Caco-2 (cell line): Measurements from ENCODE around the gene RACGAP1. TPM values are rescaled to one million over a fixed set of nuclear protein-coding genes. Genes with fewer than 3 reads are reported as not detected.
A peak's percentile ranks its signal among the peaks of the same experiment; 100 is the strongest.

Experiments
- BruUV-seq: library from RNA; stranded (reverse); fragments of 400-500 nt; replicated peaks from 2 replicates; lab custom pipeline; 2021; lab: Mats Ljungman, UMichigan
- CTCF ChIA-PET: fragments of 300-600 bp; sonication (Branson Sonifier 250); formaldehyde crosslinking; loops from one replicate; lab custom pipeline; 2022; ENCODE audit warnings: antibody characterized with exemption; lab: Charles Lee
- POLR2A ChIA-PET: fragments of 300-600 bp; sonication (Branson Sonifier 250); formaldehyde crosslinking; loops from one replicate; lab custom pipeline; 2022; ENCODE audit warnings: antibody characterized with exemption; lab: Charles Lee
- DNase-seq, 2 experiments: peaks; one replicate each; pipeline versions ENCODE4 v3.0.0 to v3.0.0-alpha.2; 2020 to 2022
- H3K27me3 ChIP-seq: replicated peaks from 2 replicates; pipeline ENCODE4 v1.6.0; 2011; ENCODE audit warnings: low read length; ENCODE audit not compliant: control insufficient read depth, insufficient read depth
- H3K36me3 ChIP-seq: 2 replicates; pipeline ENCODE4 v1.5.1; 2011; ENCODE audit warnings: low read length; ENCODE audit not compliant: control insufficient read depth, insufficient read depth
- H3K4me1 ChIP-seq: fragments of 250-450 bp; sonication (Bioruptor Pico); 2 replicates; pipeline ENCODE4 v1.5.1; 2020; ENCODE audit warnings: mild to moderate bottlenecking
- H3K4me3 ChIP-seq: 2 replicates; pipeline ENCODE4 v1.5.1; 2011; ENCODE audit warnings: low read depth, mild to moderate bottlenecking, control low read depth, low read length
- H3K9me3 ChIP-seq: fragments of 250-450 bp; sonication (Bioruptor Pico); 2 replicates; pipeline ENCODE4 v1.5.1; 2020; ENCODE audit warnings: mild to moderate bottlenecking, moderate library complexity
- H3K27ac Mint-ChIP-seq: one replicate; pipeline ENCODE4 v1.8.0; 2022; ENCODE audit warnings: mixed read lengths; ENCODE audit not compliant: unreplicated experiment
- H3K27me3 Mint-ChIP-seq: one replicate; pipeline ENCODE4 v1.8.0; 2022; ENCODE audit warnings: mixed read lengths; ENCODE audit not compliant: insufficient read depth, unreplicated experiment
- H3K36me3 Mint-ChIP-seq: one replicate; pipeline ENCODE4 v1.8.0; 2022; ENCODE audit warnings: mild to moderate bottlenecking, mixed read lengths; ENCODE audit not compliant: insufficient read depth, unreplicated experiment
- H3K4me1 Mint-ChIP-seq: one replicate; pipeline ENCODE4 v1.8.0; 2022; ENCODE audit warnings: low read depth, mixed read lengths; ENCODE audit not compliant: unreplicated experiment
- H3K4me3 Mint-ChIP-seq: one replicate; pipeline ENCODE4 v1.8.0; 2022; ENCODE audit warnings: mild to moderate bottlenecking, moderate library complexity, mixed read lengths; ENCODE audit not compliant: unreplicated experiment
- H3K9me3 Mint-ChIP-seq: one replicate; pipeline ENCODE4 v1.8.0; 2022; ENCODE audit warnings: mixed read lengths; ENCODE audit not compliant: unreplicated experiment
- CTCF ChIP-seq, 2 experiments: fragments of 200-600 bp in 1 of 2; IDR thresholded peaks; 1 replicate in 1 of 2; 2 replicates in 1 of 2; pipeline versions ENCODE4 v1.5.1 to v1.8.0; 2011 to 2022; ENCODE audit warnings: antibody characterized with exemption in 1 of 2, control low read depth in 1 of 2, inconsistent platforms in 1 of 2, low read depth in 1 of 2, low read length in 1 of 2, mild to moderate bottlenecking in 1 of 2, moderate library complexity in 1 of 2; ENCODE audit not compliant: insufficient read depth in 1 of 2, severe bottlenecking in 1 of 2, unreplicated experiment in 1 of 2
- intact Hi-C: fragments of 100-400 bp; cut with micrococcal nuclease; formaldehyde crosslinking; loops from one replicate; pipeline ENCODE4 v1.10.0; 2022; ENCODE audit not compliant: unreplicated experiment
- total RNA-seq: library from RNA; stranded (reverse); gene quantifications from 2 replicates; pipeline ENCODE4 v1.2.3, GENCODE V29; 2022

The RACGAP1 gene
- total RNA-seq, 1 experiment from 2014 or later, result 131 TPM

- no peaks in the 10 kb centered on the region for H3K27me3 Mint-ChIP-seq
- no peaks in the 10 kb centered on the region for H3K36me3 Mint-ChIP-seq
- no peaks in the 10 kb centered on the region for H3K9me3 Mint-ChIP-seq
- intact Hi-C loops, result loop anchor here (1.0 kb wide), 1 partner anchor 11 kb away; no protein-coding TSS in a partner anchor
- Histone ChIP-seq H3K4me3 (peak overlapping the region; percentile 32), H3K4me1 (peaks cover 15% of the 10 kb centered on the region), H3K9me3 (no peaks in the 10 kb centered on the region), H3K27me3 (no peaks in the 10 kb centered on the region), H3K36me3 (no peaks in the 10 kb centered on the region)
- H3K4me1 Mint-ChIP-seq, result peaks cover 7% of the 10 kb centered on the region
- peak overlapping the region; percentile 33 for H3K27ac Mint-ChIP-seq
- no peak for TF ChIP-seq CTCF (IDR thresholded peaks at IDR 0.05; ENCODE audit: insufficient read depth in 1 of 2, low read depth in 1 of 2, low read length in 1 of 2, severe bottlenecking in 1 of 2, unreplicated experiment in 1 of 2)
- POLR2A ChIA-PET, result interaction anchor here (0.7 to 1.0 kb wide), 2 partner anchors 62 to 308 kb away, joined by 4 read pairs; partner anchors contain the start of gene COX14
- no TSS peak for BruUV-seq
- H3K4me3 Mint-ChIP-seq, result peak overlapping the region; percentile 68
- DNase-seq, result no peak
- CTCF ChIA-PET, result interaction anchor here (0.6 to 1.8 kb wide), 8 partner anchors 11 to 1850 kb away, joined by 3 to 9 read pairs (median 6); partner anchors contain the start of gene COX14
Observed at GRCh38 chr12:50050119-50050385, 24.8 kb upstream of the RACGAP1 start.

GRCh38 chr12:50049254-50050118, 24.2 kb upstream of the RACGAP1 start:
- no peak overlapping the region for H3K4me3 ChIP-seq
- intact Hi-C loops, result loop anchor here (1.0 kb wide), 1 partner anchor 10 kb away; no protein-coding TSS in a partner anchor
- POLR2A ChIA-PET, result interaction anchor here (0.7 to 1.0 kb wide), 2 partner anchors 62 to 308 kb away, joined by 4 read pairs; partner anchors contain the start of gene COX14
- no peak for TF ChIP-seq CTCF (IDR thresholded peaks at IDR 0.05; ENCODE audit: insufficient read depth in 1 of 2, low read depth in 1 of 2, low read length in 1 of 2, severe bottlenecking in 1 of 2, unreplicated experiment in 1 of 2)
- H3K9me3 ChIP-seq, result no peaks in the 10 kb centered on the region
- H3K4me1 ChIP-seq, result peaks cover 15% of the 10 kb centered on the region
- no peaks in the 10 kb centered on the region for H3K27me3 ChIP-seq
- Mint-ChIP-seq H3K9me3 (no peaks in the 10 kb centered on the region), H3K27ac (no peak overlapping the region), H3K36me3 (no peaks in the 10 kb centered on the region), H3K27me3 (no peaks in the 10 kb centered on the region), H3K4me1 (peaks cover 7% of the 10 kb centered on the region), H3K4me3 (peak overlapping the region; percentile 68)
- DNase-seq, result no peak
- H3K36me3 ChIP-seq, result no peaks in the 10 kb centered on the region
- CTCF ChIA-PET, result interaction anchor here (0.6 to 1.8 kb wide), 8 partner anchors 11 to 1850 kb away, joined by 3 to 9 read pairs (median 6); partner anchors contain the start of gene COX14
- no TSS peak for BruUV-seq

- no peaks in the 10 kb centered on the region for H3K36me3 Mint-ChIP-seq
- no peaks in the 10 kb centered on the region for H3K9me3 ChIP-seq
- intact Hi-C loops, result no loop called here
- no peak overlapping the region for H3K4me3 Mint-ChIP-seq
- H3K4me3 ChIP-seq, result no peak overlapping the region
- no peaks in the 10 kb centered on the region for H3K36me3 ChIP-seq
- no peaks in the 10 kb centered on the region for H3K9me3 Mint-ChIP-seq
- ChIA-PET CTCF (interaction anchor here (0.8 kb wide), 1 partner anchor 23 kb away, joined by 4 read pairs; no protein-coding TSS in a partner anchor), POLR2A (no interaction called here)
- no peak for TF ChIP-seq CTCF (IDR thresholded peaks at IDR 0.05; ENCODE audit: insufficient read depth in 1 of 2, low read depth in 1 of 2, low read length in 1 of 2, severe bottlenecking in 1 of 2, unreplicated experiment in 1 of 2)
- DNase-seq, result no peak
- no TSS peak for BruUV-seq
- peaks cover 7% of the 10 kb centered on the region for H3K4me1 Mint-ChIP-seq
- no peaks in the 10 kb centered on the region for H3K27me3 ChIP-seq
- H3K27me3 Mint-ChIP-seq, result no peaks in the 10 kb centered on the region
- peaks cover 15% of the 10 kb centered on the region for H3K4me1 ChIP-seq
- H3K27ac Mint-ChIP-seq, result no peak overlapping the region
Observed at GRCh38 chr12:50047693-50048250, 22.5 kb upstream of the RACGAP1 start.
